Gastrocnemius medialis (tissue), 4 donors: ENCODE measurements around the gene PCYT2. TPM values are rescaled to one million over a fixed set of nuclear protein-coding genes. Genes with fewer than 3 reads are reported as not detected.

ENCODE experiments used
- ATAC-seq, 2 donors: fragments of 150-250 bp; one replicate each; pipeline ENCODE4 v1.9.1; 2016
- DNase-seq, 2 donors: peaks; one replicate each; pipeline ENCODE4 v3.0.0-alpha.2; 2019
- H3K27ac ChIP-seq, 4 donors: fragments of 200-600 bp; sonication (generic); 1 replicate in 1 of 4; 2 replicates in 3 of 4; pipeline ENCODE4 v1.5.1; 2016 to 2018; ENCODE audit warnings: mild to moderate bottlenecking in 2 of 4, moderate library complexity in 1 of 4
- H3K27me3 ChIP-seq, 3 donors: fragments of 200-600 bp; sonication (generic) in 2 of 3; 1 replicate in 1 of 3; 2 replicates in 2 of 3; pipeline versions ENCODE4 v1.5.1 to v1.6.0; 2016 to 2019; ENCODE audit warnings: mild to moderate bottlenecking in 1 of 3, moderate library complexity in 1 of 3
- H3K36me3 ChIP-seq, 2 donors: fragments of 200-600 bp; sonication (generic) in 1 of 2; one replicate each; pipeline ENCODE4 v1.5.1; 2017 to 2018
- H3K4me1 ChIP-seq, 2 donors: fragments of 200-600 bp; sonication (generic) in 1 of 2; one replicate each; pipeline ENCODE4 v1.5.1; 2016 to 2017; ENCODE audit warnings: mild to moderate bottlenecking in 2 of 2
- H3K4me3 ChIP-seq, 4 donors: fragments of 200-600 bp; sonication (generic) in 3 of 4; 1 replicate in 1 of 4; 2 replicates in 3 of 4; pipeline ENCODE4 v1.5.1; 2016 to 2019; ENCODE audit warnings: mild to moderate bottlenecking in 2 of 4
- H3K9me3 ChIP-seq, 3 donors: fragments of 200-600 bp; sonication (generic) in 2 of 3; 1 replicate in 1 of 3; 2 replicates in 2 of 3; pipeline ENCODE4 v1.5.1; 2016 to 2019
- CTCF ChIP-seq, 5 experiments: fragments of 450-650 bp in 3 of 5; fragments of 200-600 bp in 2 of 5; sonication (generic) in 2 of 5; IDR thresholded peaks in 4 of 5; conservative IDR thresholded peaks in 1 of 5; 1 replicate in 4 of 5; 2 replicates in 1 of 5; pipeline ENCODE4 v1.5.1; 2016 to 2019; ENCODE audit warnings: antibody characterized with exemption in 5 of 5, mild to moderate bottlenecking in 3 of 5, moderate library complexity in 3 of 5
- POLR2A ChIP-seq, 2 donors: fragments of 450-650 bp; IDR thresholded peaks; one replicate each; pipeline ENCODE4 v1.6.1; 2017; ENCODE audit warnings: antibody characterized with exemption in 2 of 2, mild to moderate bottlenecking in 2 of 2, moderate library complexity in 2 of 2
- in situ Hi-C, 4 donors: fragments of 200-750 bp; cut with MboI; loops; one replicate each; pipeline versions ENCODE4 v1.15.0 to v1.8.0; 2017; ENCODE audit warnings: low sequenced_read_pairs in 4 of 4
- intact Hi-C: fragments of 100-400 bp; cut with DNase I; formaldehyde crosslinking; loops from one replicate; pipeline ENCODE4 v1.15.1; 2023; ENCODE audit warnings: low total_unique reads
- total RNA-seq, 4 donors: library from RNA; depleted of rRNA; stranded (reverse); fragments of >200 nt; gene quantifications; one replicate each; pipeline versions ENCODE4 v1.1.0 to v1.2.3, GENCODE V29; 2016

The PCYT2 gene
- total RNA-seq, 4 donors from 2014 or later: 22.6 to 44.8 (median 37.1) TPM

- intact Hi-C loops: loop anchor here (1.0 to 2.0 kb wide), 4 partner anchors 39 to 239 kb away; partner anchors contain the start of genes FASN, LRRC45 and PCYT2
- Histone ChIP-seq H3K9me3 (no peaks in the 10 kb centered on the region), H3K4me1 (peaks cover 53 to 55% of the 10 kb centered on the region in 2 donors), H3K36me3 (peaks cover 0 to 22% of the 10 kb centered on the region in 2 donors), H3K4me3 (peak within 1 kb of the TSS; percentile 85 to 94 (median 89)), H3K27ac (peak within 1 kb of the TSS; percentile 99 to 100 (median 99)), H3K27me3 (no peaks in the 10 kb centered on the region)
- TF ChIP-seq POLR2A (IDR thresholded peaks at IDR 0.05) (peak; percentile 96 to 99), CTCF (IDR thresholded peaks at IDR 0.05 in 4 of 5, conservative IDR thresholded peaks at IDR 0.05 in 1 of 5) (no peak)
- no peak for ATAC-seq
- in situ Hi-C loops: loop anchor here in 1 of 4 donors (5.0 kb wide), 1 partner anchor 38 kb away; no protein-coding TSS in a partner anchor
- no peak for DNase-seq
These were observed 51.1 kb downstream of the PCYT2 start, which contains the start of gene P4HB for GRCh38 chr17:81859906-81860755. Gene P4HB, minus strand, starts transcription at chr17:81860535. Its CDS starts 64 bp downstream, at chr17:81860471.

GRCh38 chr17:81858967-81859905 is 52.0 kb downstream of the PCYT2 start:
- no peaks in the 10 kb centered on the region for H3K9me3 ChIP-seq
- TF ChIP-seq CTCF (IDR thresholded peaks at IDR 0.05 in 4 of 5, conservative IDR thresholded peaks at IDR 0.05 in 1 of 5): no peak
- no peak for TF ChIP-seq POLR2A (IDR thresholded peaks at IDR 0.05)
- in situ Hi-C loops: loop anchor here in 1 of 4 donors (5.0 kb wide), 1 partner anchor 37 kb away; no protein-coding TSS in a partner anchor
- peak overlapping the region; percentile 86 to 98 (median 92) for H3K27ac ChIP-seq
- intact Hi-C loops: no loop called here
- DNase-seq (no peak), ATAC-seq (no peak)
- peak overlapping the region; percentile 56 to 94 (median 72) for H3K4me3 ChIP-seq
- H3K27me3 ChIP-seq: no peaks in the 10 kb centered on the region
- H3K36me3 ChIP-seq: peaks cover 0 to 30% of the 10 kb centered on the region in 2 donors
- H3K4me1 ChIP-seq: peaks cover 51 to 63% of the 10 kb centered on the region in 2 donors

- no peak for ATAC-seq
- intact Hi-C loops (no loop called here), in situ Hi-C loops (loop anchor here in 1 of 4 donors (5.0 kb wide), 1 partner anchor 36 kb away; no protein-coding TSS in a partner anchor)
- Histone ChIP-seq H3K36me3 (peaks cover 0 to 39% of the 10 kb centered on the region in 2 donors), H3K4me3 (peak overlapping the region; percentile 56 to 94 (median 72)), H3K9me3 (no peaks in the 10 kb centered on the region), H3K27me3 (no peaks in the 10 kb centered on the region), H3K4me1 (peaks cover 43 to 57% of the 10 kb centered on the region in 2 donors), H3K27ac (peak overlapping the region; percentile 86 to 98 (median 92))
- TF ChIP-seq POLR2A (IDR thresholded peaks at IDR 0.05): peak in 1 of 2 donors; percentile 34
- TF ChIP-seq CTCF (IDR thresholded peaks at IDR 0.05 in 4 of 5, conservative IDR thresholded peaks at IDR 0.05 in 1 of 5): no peak
- no peak for DNase-seq
These were observed 52.8 kb downstream of the PCYT2 start for GRCh38 chr17:81858170-81858966.
